ENCODE measurements around the gene HAUS8.
"Not testable (repeated sequence)": the region's sequence is repeated elsewhere in the genome, so short reads cannot be mapped to it uniquely, and the experiment has no call there.

HAUS8 gene, protein sequence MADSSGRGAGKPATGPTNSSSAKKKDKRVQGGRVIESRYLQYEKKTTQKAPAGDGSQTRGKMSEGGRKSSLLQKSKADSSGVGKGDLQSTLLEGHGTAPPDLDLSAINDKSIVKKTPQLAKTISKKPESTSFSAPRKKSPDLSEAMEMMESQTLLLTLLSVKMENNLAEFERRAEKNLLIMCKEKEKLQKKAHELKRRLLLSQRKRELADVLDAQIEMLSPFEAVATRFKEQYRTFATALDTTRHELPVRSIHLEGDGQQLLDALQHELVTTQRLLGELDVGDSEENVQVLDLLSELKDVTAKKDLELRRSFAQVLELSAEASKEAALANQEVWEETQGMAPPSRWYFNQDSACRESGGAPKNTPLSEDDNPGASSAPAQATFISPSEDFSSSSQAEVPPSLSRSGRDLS

DNA sequence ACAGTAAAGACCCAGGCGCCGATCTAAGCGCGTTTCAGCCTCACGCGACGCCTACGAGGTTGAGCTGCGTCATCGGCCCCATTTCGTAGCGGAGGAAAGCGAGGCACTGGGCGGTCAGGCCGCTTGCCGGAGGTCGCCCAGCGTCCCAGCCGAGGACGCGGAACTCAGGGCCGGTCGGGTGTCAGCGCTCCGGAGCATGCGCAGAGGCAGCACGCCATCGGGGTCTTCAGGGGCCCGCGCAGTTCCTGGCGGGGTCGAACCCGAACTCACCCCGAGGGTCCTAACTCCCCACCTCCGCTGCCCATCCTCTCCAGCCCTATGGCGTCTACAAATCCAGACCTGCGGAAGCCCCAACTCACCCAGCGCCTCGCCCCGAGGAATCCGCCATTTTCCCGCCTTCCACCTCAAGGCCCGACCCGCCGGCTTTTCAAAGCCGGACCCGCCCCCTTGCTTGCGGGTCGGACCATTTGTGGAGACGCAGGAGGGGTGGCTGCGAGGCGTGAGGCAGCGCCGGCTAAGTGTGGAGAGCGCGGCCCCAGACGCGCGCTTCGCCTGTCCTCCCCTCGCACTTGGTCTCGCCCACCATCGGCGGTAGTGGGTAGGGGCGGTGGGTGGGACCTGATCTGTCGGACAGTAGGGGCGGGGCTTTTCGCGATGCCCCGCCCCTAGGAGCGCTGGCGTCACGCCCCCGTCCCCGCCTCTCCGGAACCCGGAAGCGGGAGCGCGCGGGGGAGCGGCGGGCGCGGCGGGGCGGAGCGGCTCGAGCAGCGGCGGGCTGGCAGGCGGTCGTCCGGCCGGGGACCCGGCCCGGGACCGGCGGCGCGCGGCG, at the start of gene HAUS8, which contains the start of gene MYO9B:
HAUS8 (minus strand) TSS at position 418 of the 829 bp plus-strand sequence; CDS start at position 388, 30 bp downstream.
MYO9B (plus strand) TSS at position 743 of the 829 bp plus-strand sequence. CDS start 25,941 bp downstream, outside the sequence.
- DNase-seq (ENCODE audit: low read depth), result peak; percentile 84

- DNase-seq (ENCODE audit: low read depth), result no peak
Measured at GRCh38 chr19:17124025-17124424, 48.8 kb upstream of the HAUS8 start.

DNA sequence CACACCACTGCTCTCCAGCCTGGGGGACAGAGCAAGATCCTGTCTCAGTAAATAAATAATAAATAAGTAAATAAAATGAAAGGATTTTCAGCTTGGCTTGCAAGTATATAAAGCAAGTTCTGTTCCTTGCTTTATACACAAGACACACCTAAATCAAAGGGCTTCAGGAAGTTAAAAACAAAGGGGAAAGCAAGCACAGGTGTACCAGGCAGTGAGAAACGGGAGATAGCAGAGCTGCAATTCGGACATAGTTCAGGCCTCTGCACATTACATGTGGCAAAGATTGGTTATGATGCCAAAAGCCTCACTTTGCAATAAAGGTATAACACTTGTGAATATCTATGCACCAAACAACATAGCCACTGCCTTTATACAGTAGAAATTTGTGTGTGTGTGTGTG, 47.8 kb upstream of the HAUS8 start:
- DNase-seq (ENCODE audit: low read depth), result no peak

DNA sequence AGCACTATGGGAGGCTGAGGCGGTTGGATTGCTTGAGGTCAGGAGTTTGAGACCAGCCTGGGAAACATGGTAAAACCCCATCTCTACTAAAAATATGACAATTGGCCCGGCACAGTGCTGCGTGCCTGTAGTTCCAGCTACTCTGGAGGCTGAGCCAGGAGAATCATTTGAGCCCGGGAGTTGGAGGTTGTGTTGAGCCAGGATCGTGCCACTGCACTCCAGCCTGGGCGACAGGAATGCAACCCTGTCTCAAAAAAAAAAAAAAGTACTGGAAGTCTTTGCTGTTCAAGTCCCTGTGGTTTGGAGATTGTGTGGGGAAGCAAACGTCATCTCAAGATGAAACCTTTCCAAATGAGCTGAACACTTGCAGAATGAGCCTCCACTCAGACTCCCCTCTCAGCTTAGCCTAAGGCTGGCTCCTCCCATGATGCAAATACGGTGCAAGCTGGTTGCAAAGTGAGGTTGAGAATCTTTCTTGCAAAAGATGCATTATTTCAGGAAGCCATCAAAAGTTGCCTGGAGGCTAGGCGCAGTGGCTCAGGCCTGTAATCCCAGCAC, 46.6 kb upstream of the HAUS8 start:
- no peak for DNase-seq (ENCODE audit: low read depth)

DNA sequence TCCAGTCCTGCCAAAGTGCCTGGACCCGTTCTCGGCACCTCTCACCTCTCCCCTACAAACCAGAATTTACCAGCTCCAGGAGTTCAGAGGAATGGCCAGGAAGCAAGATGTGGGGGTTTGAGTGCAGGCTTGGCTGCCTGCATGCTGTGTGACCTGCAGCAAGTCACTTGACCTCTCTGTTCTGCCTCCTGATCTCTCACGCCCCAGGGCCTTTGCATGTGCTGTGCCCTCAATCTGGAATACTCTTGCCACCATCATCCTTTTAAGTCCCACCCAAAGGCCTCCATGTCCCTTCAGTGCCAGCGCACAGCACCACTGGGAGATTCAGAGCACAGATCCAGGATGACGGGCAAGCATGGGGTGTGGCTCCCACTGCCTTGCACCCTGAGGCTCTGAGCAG, 43.7 kb upstream of the HAUS8 start:
- no peak for DNase-seq (ENCODE audit: low read depth)

DNA sequence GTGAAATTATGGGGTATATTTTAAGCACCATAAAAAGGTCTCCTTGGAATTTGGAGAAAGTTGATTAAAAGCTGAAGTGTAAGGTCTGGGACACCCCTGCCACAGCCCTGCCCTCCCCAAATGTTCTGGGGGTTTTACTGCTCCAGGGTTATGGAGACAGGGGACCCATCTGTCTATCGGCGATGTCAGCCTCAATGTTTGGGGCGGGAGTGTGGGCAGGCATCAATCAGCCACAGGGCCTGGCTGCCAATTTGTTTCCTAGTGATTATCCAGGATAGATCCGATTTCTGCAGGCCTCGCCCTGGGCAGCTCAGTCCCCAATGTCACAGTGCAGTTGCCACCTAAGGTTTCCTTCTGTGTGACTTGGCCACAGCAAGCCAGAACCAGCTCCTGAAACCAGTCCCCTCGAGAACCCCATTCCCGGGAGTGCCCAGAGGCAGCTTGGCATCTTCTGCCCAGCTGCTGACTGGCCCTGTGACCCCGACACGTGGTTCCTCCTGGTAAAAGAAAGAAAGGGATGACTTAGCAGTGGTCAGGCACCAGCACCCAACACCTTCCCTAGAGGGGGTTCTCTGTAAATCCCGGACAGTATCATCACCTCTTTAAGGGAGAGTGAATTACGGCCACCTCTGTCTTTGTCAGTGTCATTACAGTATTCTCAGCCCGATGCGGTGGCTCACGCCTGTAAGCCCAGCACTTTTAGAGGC, 41.9 kb upstream of the HAUS8 start:
- no peak for DNase-seq (ENCODE audit: low read depth)

GRCh38 chr19:17114414-17114831, 39.2 kb upstream of the HAUS8 start:
- DNase-seq (ENCODE audit: low read depth), result no peak

- DNase-seq (ENCODE audit: low read depth), result no peak
Measured at GRCh38 chr19:17113127-17113785, 38.0 kb upstream of the HAUS8 start.

DNA sequence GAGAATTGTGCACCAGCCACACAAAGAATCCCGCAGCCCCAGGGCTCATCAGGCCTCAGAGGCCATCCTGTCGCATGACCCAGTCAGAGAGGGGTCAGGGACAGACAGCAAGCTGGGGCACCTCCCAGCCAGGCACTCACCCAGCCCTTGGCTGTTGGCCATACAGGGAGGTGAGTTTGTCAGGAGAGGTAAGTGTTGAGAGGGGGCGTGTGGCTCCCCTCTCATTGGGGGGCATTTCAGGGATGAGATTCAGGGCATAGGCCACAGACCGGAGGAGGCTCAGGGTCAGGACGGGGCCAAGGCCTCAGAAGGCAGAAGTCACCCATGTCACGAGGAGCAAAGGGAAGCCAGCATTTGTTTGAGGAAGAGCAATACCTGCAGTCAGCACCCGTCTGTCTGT, 37.4 kb upstream of the HAUS8 start:
- DNase-seq (ENCODE audit: low read depth), result no peak

- DNase-seq (ENCODE audit: low read depth), result no peak
Measured at GRCh38 chr19:17112271-17112670, 37.0 kb upstream of the HAUS8 start.

GRCh38 chr19:17111766-17112165, 36.5 kb upstream of the HAUS8 start:
- DNase-seq (ENCODE audit: low read depth), result no peak

- no peak for DNase-seq (ENCODE audit: low read depth)
Measured at GRCh38 chr19:17110599-17110966, 35.3 kb upstream of the HAUS8 start.

DNA sequence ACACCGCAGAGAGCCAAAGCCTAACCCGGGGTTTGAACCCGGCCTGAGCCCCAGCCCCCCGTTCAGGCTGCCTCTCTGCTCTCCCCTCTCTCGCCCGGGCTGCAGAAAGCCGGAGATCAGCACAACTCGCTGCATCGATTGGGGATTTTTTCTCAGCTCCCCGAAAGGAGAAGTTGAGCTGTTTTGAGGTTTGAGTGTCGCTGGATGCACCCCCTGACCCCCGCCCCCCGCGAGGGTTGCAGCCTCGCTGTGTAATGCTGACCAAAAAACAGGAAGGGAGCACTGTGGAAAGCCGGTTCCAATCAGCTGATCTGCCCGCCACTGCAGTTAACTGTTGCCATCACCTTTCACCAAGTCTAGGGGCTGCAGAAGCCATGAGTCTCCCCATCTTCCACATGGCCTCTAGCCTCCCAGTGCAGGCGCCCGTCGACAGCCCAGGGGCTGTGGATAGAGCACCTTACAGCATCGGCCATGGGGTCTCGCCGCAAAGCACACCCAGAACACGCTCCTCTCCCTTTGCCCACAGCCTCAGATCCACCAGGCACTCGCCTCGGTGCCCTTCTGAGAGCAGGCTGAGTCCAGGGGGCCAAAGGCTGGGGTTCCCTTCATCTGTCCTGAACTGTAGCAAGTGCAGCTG, 34.8 kb upstream of the HAUS8 start:
- no peak for DNase-seq (ENCODE audit: low read depth)

GRCh38 chr19:17109300-17109699, 34.0 kb upstream of the HAUS8 start:
- no peak for DNase-seq (ENCODE audit: low read depth)

- DNase-seq (ENCODE audit: low read depth), result no peak
Measured at GRCh38 chr19:17108453-17108784, 33.2 kb upstream of the HAUS8 start.

DNA sequence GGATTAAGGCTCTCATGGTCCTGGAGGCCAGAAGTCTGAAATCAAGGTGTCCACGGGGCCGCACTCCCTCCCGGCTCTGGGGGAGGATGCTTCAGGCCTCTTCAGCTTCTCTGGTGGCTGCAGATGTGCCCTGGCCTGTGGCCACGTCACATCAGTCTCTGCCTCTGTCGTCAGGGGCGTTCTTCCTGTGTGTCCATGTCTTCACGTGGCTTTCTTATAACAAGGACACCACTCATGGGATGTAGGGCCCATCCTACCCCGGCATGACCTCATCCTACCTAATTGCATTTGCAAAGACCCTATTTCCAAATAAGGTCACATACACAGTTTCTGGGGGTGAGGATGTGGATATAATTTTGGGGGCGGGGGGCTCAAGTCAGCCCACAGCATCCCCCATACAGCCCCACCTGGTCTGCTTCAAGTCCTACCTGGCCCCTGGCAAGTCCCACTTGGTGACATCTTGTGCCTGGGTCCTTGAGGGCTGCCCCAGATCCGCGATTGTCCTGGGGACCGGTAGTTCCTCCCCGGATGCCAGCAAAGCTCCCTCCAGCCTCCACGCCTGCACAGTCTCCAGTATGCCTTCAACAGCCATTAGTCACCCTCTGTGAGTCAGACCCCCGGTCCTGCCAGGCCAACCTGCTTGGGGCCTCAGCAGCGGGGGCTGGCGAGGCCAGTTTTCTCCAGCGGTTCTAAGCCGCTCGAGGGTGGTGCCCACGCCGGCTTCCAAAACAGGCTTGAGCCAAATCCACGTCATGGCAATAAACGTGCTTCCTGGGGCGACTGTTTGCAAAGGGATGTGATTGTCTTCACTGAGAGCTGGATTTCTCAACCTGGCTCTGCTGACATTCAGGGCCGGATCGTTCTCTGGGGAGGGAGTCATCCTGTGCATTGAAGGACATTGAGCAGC, 32.5 kb upstream of the HAUS8 start:
- DNase-seq (ENCODE audit: low read depth), result peak; percentile 84

- not testable (repeated sequence) for DNase-seq (ENCODE audit: low read depth)
Measured at GRCh38 chr19:17106964-17107363, 31.7 kb upstream of the HAUS8 start.

DNA sequence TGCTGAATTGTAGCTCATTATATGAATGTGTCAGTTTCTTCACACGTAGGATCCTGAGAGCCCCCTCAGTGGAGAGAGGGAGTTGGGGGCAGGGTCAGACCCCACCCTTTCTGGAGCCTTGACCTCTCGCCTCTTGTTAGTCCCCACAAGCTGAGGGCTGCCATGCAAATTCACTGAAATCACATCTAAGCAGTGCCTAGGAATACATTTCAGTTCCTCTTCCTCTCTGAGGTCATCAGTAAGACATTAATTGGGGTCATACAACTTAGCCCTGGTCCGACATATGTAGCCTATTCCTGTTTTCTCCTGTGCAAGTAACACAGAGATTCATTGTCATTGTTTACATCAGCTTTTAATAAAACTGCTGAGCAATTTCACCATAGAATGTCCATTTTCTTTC, 30.3 kb upstream of the HAUS8 start:
- DNase-seq (ENCODE audit: low read depth), result no peak

DNA sequence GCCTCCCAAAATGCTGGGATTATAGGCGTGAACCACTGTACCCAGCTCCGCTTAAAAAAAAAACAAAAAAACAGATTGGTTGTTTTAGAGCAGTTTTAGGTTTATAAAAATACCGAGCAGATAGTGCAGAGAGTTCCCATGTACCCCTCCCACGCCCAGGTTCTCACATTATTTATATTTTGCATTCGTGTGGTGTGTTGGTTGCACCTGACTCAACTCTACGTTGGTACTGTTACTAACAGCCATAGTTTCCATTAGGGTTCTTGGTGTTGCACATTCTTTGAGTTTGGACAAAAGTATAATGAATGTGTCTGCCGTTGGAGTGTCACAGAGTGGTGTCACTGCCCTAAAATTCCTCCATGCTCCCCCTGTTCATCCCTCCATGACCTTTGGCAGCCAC, 29.4 kb upstream of the HAUS8 start:
- DNase-seq (ENCODE audit: low read depth), result no peak

DNA sequence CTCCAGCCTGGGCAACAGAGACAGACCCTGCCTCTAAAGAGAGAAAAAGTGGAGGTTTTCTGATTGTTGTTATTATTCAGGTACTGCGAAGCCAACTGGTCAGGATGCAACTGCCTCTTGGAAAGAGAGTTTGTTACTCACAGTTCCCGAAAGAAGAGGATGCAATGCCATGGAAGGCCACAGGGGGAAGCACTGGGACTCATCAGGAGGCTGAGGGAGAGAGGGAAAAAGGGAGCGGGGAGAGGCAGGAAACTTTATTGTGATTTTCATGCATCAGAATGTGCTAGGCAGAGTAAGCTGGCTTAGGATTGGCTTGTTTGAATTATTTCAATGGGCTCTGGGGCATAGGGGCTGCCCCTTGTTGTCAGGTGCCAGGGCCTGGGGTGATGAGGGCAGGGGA, 27.9 kb upstream of the HAUS8 start:
- no peak for DNase-seq (ENCODE audit: low read depth)
